KMS-11 (cell line): Measurements from ENCODE around the gene OAS1.

Experiments used
- H2AFZ ChIP-seq: fragments of 200-600 bp; sonication (generic); 2 replicates; pipeline ENCODE4 v1.6.1; 2016; ENCODE audit warnings: antibody characterized with exemption, mixed run types, low read depth
- H3K27ac ChIP-seq: fragments of 200-600 bp; sonication (generic); 2 replicates; pipeline ENCODE4 v1.6.1; 2016; ENCODE audit warnings: mild to moderate bottlenecking, mixed run types
- H3K27me3 ChIP-seq: fragments of 200-600 bp; sonication (generic); 2 replicates; pipeline ENCODE4 v1.6.1; 2017; ENCODE audit warnings: mild to moderate bottlenecking, low read depth, mixed run types, moderate library complexity; ENCODE audit not compliant: insufficient read depth
- H3K36me3 ChIP-seq: fragments of 200-600 bp; sonication (generic); 2 replicates; pipeline ENCODE4 v1.6.1; 2017; ENCODE audit warnings: mild to moderate bottlenecking, mixed run types; ENCODE audit not compliant: insufficient read depth
- H3K4me1 ChIP-seq: fragments of 200-600 bp; sonication (generic); 2 replicates; pipeline ENCODE4 v1.6.1; 2016; ENCODE audit warnings: mild to moderate bottlenecking, low read depth, mixed run types; ENCODE audit not compliant: poor library complexity, severe bottlenecking
- H3K4me2 ChIP-seq: fragments of 200-600 bp; sonication (generic); 2 replicates; pipeline ENCODE4 v1.7.0; 2016; ENCODE audit warnings: mild to moderate bottlenecking, mixed run types
- H3K4me3 ChIP-seq: fragments of 200-600 bp; sonication (generic); IDR thresholded peaks from 2 replicates; pipeline ENCODE4 v1.6.1; 2017; ENCODE audit warnings: low read depth, low read length, mixed read lengths; ENCODE audit not compliant: insufficient read depth
- H3K79me2 ChIP-seq: fragments of 200-600 bp; sonication (generic); 2 replicates; pipeline ENCODE4 v1.6.1; 2016; ENCODE audit warnings: low read depth, mixed run types; ENCODE audit not compliant: insufficient read depth
- H3K9ac ChIP-seq: fragments of 200-600 bp; sonication (generic); 2 replicates; pipeline ENCODE4 v1.6.1; 2016; ENCODE audit warnings: mild to moderate bottlenecking, mixed run types
- H4K20me1 ChIP-seq: fragments of 200-600 bp; sonication (generic); 2 replicates; pipeline ENCODE4 v1.6.1; 2016; ENCODE audit warnings: mild to moderate bottlenecking, mixed run types; ENCODE audit not compliant: insufficient read depth
- TF ChIP-seq, protein P1 (sequence below): fragments of 200-600 bp; sonication (generic); conservative IDR thresholded peaks from 2 replicates; pipeline ENCODE4 v1.6.1; 2017; ENCODE audit warnings: low read depth, mild to moderate bottlenecking, antibody characterized with exemption, low read length, moderate library complexity, mixed read lengths

Gene OAS1

DNA sequence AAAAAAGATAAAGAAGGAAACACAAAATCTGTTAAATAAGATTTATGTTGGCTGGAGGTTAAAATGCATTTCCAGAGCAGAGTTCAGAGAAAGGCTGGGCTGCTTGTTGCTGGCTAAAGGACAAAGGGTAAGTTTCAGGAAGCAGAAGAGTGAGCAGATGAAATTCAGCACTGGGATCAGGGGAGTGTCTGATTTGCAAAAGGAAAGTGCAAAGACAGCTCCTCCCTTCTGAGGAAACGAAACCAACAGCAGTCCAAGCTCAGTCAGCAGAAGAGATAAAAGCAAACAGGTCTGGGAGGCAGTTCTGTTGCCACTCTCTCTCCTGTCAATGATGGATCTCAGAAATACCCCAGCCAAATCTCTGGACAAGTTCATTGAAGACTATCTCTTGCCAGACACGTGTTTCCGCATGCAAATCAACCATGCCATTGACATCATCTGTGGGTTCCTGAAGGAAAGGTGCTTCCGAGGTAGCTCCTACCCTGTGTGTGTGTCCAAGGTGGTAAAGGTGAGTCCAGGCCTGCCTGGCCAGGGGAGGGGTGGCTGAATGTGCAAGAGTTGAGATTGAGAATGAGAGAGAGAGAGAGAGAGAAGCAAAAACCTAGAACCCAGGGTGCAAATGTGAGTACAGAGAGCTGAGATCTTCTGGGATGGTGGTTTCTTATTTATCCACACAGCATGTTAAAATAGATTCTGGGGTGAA lies at the start of gene OAS1:
OAS1 (plus strand) TSS at position 251 of the 703 bp plus-strand sequence; CDS start at position 329, 78 bp downstream.
- peaks cover 20% of the 10 kb centered on the region for H3K4me1 ChIP-seq
- H3K27me3 ChIP-seq = no peaks in the 10 kb centered on the region
- H3K4me3 ChIP-seq = no peak within 1 kb of the TSS
- no peaks in the 10 kb centered on the region for H4K20me1 ChIP-seq
- TF ChIP-seq, protein P1, sequence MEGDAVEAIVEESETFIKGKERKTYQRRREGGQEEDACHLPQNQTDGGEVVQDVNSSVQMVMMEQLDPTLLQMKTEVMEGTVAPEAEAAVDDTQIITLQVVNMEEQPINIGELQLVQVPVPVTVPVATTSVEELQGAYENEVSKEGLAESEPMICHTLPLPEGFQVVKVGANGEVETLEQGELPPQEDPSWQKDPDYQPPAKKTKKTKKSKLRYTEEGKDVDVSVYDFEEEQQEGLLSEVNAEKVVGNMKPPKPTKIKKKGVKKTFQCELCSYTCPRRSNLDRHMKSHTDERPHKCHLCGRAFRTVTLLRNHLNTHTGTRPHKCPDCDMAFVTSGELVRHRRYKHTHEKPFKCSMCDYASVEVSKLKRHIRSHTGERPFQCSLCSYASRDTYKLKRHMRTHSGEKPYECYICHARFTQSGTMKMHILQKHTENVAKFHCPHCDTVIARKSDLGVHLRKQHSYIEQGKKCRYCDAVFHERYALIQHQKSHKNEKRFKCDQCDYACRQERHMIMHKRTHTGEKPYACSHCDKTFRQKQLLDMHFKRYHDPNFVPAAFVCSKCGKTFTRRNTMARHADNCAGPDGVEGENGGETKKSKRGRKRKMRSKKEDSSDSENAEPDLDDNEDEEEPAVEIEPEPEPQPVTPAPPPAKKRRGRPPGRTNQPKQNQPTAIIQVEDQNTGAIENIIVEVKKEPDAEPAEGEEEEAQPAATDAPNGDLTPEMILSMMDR = no peak
- H2AFZ ChIP-seq = peak within 1 kb of the TSS; percentile 81
- H3K36me3 ChIP-seq = no peaks in the 10 kb centered on the region
- H3K27ac ChIP-seq = peak within 1 kb of the TSS; percentile 72
- peak within 1 kb of the TSS; percentile 77 for H3K4me2 ChIP-seq
- H3K9ac ChIP-seq = peak within 1 kb of the TSS; percentile 66
- H3K79me2 ChIP-seq = no peaks in the 10 kb centered on the region

DNA sequence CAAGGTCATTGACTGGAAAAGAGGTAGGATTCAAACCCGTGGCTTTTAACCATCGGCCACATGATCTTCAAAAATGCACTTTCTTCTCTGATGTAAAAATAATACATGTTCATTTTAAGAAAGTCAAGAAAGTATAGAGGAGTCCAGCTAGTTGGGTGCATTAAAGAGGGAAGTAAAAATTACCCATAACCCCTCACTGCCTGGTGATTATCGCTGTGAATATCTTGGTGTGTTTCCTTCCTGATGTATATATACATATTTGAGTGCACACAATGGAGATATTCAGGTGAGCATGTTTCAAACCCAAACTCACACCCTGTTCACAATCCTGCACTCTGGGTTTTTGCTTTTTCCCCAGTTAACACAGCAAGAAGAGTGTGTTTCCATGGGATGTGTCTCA lies 47.5 kb upstream of the OAS1 start:
- Histone ChIP-seq H3K79me2 (no peaks in the 10 kb centered on the region), H4K20me1 (no peaks in the 10 kb centered on the region), H3K27ac (no peak overlapping the region), H3K4me1 (no peaks in the 10 kb centered on the region), H3K36me3 (no peaks in the 10 kb centered on the region), H3K4me3 (no peak overlapping the region), H3K4me2 (no peak overlapping the region), H2AFZ (no peak overlapping the region), H3K9ac (no peak overlapping the region), H3K27me3 (no peaks in the 10 kb centered on the region)
- TF ChIP-seq, protein P1 = no peak

DNA sequence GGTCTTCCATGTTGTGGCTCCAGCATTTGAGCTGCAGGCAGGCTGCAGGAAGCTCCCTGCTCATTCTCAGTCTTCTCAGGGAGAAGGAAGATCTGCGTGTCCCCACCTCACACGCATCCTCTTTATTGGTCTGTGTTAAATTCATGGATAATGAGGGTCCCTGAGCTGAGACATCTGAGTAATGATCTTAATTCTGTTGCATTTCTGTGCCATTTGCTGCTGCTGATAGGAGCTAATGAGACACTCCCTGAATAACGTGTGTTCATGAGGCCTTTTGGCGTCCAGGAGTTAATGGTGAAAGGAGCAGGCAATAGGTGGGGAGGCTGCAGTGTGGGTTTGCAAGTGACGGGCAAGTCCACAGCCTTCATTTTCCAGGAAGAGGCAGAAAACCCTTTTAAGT lies 46.6 kb upstream of the OAS1 start:
- H2AFZ ChIP-seq = no peak overlapping the region
- H3K4me1 ChIP-seq = no peaks in the 10 kb centered on the region
- no peaks in the 10 kb centered on the region for H4K20me1 ChIP-seq
- TF ChIP-seq, protein P1 = no peak
- H3K27ac ChIP-seq = no peak overlapping the region
- no peak overlapping the region for H3K9ac ChIP-seq
- H3K79me2 ChIP-seq = no peaks in the 10 kb centered on the region
- H3K4me2 ChIP-seq = no peak overlapping the region
- H3K4me3 ChIP-seq = no peak overlapping the region
- H3K36me3 ChIP-seq = no peaks in the 10 kb centered on the region
- H3K27me3 ChIP-seq = no peaks in the 10 kb centered on the region

DNA sequence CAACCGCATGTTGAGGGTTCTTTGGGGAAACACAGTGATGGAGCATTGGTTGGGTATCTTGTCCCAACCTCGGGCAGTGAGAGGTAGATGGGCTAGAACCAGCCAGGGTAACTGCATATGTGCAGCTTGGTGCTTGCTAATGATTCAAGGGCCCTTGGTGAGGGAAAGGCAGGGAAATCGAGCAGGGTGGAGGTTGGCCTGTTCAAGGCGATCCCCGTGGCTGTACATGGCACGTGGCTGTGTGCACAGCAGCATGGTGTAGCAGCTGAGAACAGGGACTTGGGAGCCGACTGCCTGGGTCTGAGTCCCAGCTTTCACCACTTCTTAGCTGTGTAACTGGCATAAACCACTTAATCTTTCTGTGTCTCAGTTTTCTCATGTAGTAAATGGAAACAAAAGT lies 45.5 kb upstream of the OAS1 start:
- no peaks in the 10 kb centered on the region for H3K27me3 ChIP-seq
- TF ChIP-seq, protein P1 = no peak
- no peak overlapping the region for H3K27ac ChIP-seq

More for the DNA sequence above, 45.5 kb upstream of the OAS1 start:
- H2AFZ ChIP-seq = no peak overlapping the region
- H3K79me2 ChIP-seq = no peaks in the 10 kb centered on the region
- no peak overlapping the region for H3K4me3 ChIP-seq
- H4K20me1 ChIP-seq = no peaks in the 10 kb centered on the region
- no peaks in the 10 kb centered on the region for H3K36me3 ChIP-seq
- H3K4me2 ChIP-seq = no peak overlapping the region
- no peaks in the 10 kb centered on the region for H3K4me1 ChIP-seq
- no peak overlapping the region for H3K9ac ChIP-seq
